Measurements from ENCODE around the gene EHD3. TPM values are rescaled to one million over a fixed set of nuclear protein-coding genes. Genes with fewer than 3 reads are reported as not detected.

The EHD3 gene
- total RNA-seq, 1 donor from 2014 or later, result 22.5 TPM

DNA sequence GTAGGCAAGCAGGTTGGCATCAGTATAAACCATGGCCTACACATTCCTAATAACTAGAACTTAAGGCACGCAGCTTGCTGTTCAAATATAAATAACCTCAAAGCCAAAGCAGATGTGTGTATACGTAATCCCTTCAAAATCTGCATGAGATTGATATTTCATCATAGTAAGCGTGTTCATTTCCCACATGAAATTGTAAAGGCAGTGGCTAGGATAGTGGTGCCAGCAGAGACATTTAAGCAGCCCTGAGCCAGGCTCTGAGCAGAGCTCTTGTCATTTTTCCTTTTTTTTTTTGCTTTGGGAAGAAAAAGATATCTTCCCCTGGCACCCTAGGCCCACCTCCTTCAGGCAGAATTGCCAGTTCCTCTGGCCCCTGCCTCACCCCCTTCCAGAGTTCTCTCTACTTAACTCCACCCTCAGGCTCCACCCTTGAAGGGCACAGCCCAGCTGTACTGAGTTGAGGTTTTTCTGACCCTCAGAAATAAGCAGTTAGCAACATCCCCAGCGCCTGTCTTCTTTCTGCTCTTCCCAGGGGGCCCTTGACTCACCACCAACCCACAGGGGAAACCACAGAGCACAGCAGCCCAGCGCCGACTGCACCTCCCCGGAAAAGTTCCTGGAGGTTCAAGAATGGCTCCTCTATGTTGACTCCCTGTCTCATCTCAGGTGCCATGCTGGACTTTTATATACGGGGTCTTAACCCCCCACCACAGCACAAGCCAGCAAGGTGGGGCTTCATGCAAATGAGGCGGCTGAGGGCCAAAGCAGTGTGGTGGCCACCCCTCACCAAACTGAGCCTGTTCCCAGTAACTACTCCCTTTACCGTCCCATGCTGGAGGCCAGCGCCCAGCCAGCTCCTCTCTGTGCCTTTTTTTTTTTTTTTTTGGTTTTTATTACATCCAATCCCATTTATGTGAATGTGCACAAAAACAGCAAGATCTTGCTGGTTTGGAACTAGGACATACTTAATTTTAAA is 84.7 kb downstream of the EHD3 start:
- Histone ChIP-seq H3K4me1 (peaks cover 5 to 17% of the 10 kb centered on the region in 2 donors), H3K9me3 (no peaks in the 10 kb centered on the region), H3K27ac (peak overlapping the region in 1 of 2 donors; percentile 10), H3K4me3 (no peak overlapping the region), H3K36me3 (no peaks in the 10 kb centered on the region), H3K27me3 (no peaks in the 10 kb centered on the region)
- intact Hi-C loops (cut with DNase I), result no loop called here
- TF ChIP-seq, protein P1, sequence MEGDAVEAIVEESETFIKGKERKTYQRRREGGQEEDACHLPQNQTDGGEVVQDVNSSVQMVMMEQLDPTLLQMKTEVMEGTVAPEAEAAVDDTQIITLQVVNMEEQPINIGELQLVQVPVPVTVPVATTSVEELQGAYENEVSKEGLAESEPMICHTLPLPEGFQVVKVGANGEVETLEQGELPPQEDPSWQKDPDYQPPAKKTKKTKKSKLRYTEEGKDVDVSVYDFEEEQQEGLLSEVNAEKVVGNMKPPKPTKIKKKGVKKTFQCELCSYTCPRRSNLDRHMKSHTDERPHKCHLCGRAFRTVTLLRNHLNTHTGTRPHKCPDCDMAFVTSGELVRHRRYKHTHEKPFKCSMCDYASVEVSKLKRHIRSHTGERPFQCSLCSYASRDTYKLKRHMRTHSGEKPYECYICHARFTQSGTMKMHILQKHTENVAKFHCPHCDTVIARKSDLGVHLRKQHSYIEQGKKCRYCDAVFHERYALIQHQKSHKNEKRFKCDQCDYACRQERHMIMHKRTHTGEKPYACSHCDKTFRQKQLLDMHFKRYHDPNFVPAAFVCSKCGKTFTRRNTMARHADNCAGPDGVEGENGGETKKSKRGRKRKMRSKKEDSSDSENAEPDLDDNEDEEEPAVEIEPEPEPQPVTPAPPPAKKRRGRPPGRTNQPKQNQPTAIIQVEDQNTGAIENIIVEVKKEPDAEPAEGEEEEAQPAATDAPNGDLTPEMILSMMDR (IDR thresholded peaks at IDR 0.05), result no peak
- peak in 1 of 2 donors; percentile 65 for DNase-seq (ENCODE audit: low spot score in 2 of 2)

Other genes starting within 250 kb of the EHD3 start
- gene GALNT14, start 95.7 kb upstream of the EHD3 start, total RNA-seq, result not detected
- not detected for gene CAPN14, start 16.6 kb upstream of the EHD3 start, total RNA-seq
- not detected for gene XDH, start 180.6 kb downstream of the EHD3 start, total RNA-seq

Data from ascending aorta (tissue), 2 donors.